ENCODE data around the gene MRPL16.
A peak's percentile ranks its signal among the peaks of the same experiment; 100 is the strongest.
"Not testable (repeated sequence)": the region's sequence is repeated elsewhere in the genome, so short reads cannot be mapped to it uniquely, and the experiment has no call there.

Gene MRPL16

DNA sequence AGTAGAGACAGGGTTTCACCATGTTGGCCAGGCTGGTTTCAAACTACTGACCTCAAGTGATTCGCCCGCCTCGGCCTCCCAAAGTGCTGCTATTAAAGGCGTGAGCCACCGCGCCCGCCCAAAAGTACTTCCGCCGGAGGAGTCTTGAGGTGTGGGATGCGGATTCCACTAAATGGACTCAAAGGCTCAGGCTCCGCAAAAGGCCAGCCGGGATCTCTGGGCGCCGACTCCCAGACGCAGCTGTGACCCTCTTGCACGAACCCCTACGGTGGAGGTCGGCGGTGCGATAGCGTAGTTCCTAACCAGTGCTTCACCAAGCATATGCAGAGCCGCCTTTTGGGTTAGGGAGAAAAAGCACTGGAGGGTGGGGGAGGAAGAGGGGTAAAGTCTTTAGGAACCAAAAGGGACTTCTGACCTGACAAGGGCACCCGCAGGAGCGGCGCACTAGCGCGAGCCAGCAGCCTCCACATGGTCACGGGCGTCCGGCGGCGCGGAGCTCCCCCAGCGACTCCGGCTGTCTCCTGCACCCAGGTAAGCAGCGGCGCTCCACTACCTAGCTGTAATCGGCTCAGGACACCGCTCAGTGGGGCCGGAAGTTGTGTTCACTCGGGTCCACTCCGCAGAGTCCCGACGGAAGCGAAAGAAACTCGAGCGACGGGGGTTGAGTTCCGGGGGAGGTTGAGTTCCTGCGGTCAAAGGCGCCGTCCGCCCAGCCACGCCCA is at the start of gene MRPL16:
MRPL16 (minus strand) TSS at position 590 of the 722 bp plus-strand sequence; CDS start at position 470, 120 bp downstream.
- Mint-ChIP-seq H3K9me3 (no peaks in the 10 kb centered on the region), H3K4me1 (peaks cover 21% of the 10 kb centered on the region), H3K27ac (ENCODE audit: low read depth) (peak within 1 kb of the TSS; percentile 87), H3K4me3 (peak within 1 kb of the TSS; percentile 89), H3K27me3 (no peaks in the 10 kb centered on the region), H3K36me3 (ENCODE audit: insufficient read depth) (peaks cover 20% of the 10 kb centered on the region)
- ATAC-seq (replicated peaks; ENCODE audit: extremely low read depth, poor library complexity, severe bottlenecking) (peak; percentile 99), DNase-seq (ENCODE audit: low spot score in 2 of 2) (peak; percentile 76 to 81)

DNA sequence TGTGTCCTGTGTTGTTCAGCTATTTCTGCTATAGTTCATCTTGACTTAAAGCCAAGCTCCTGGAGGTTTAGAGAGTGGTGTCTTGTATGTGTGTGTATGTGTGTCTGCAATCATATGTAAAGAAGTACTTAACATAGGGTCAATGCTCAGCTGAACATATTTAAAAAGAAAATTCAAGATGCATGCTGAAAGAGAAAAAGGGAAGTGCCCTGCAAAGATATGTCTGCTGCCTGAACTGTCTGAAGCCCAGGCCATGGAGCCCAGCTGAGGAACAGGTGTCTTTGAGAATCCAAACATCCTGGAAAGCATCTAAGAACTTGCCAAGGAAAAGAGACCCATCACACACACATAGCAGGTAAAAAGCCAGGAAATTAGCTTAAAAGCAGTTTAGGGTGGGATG is 49.1 kb upstream of the MRPL16 start:
- Mint-ChIP-seq H3K27ac (ENCODE audit: low read depth) (no peak overlapping the region), H3K36me3 (ENCODE audit: insufficient read depth) (no peaks in the 10 kb centered on the region), H3K27me3 (no peaks in the 10 kb centered on the region), H3K9me3 (no peaks in the 10 kb centered on the region), H3K4me3 (no peak overlapping the region), H3K4me1 (peaks cover 13% of the 10 kb centered on the region)
- DNase-seq (ENCODE audit: low spot score in 2 of 2) (no peak), ATAC-seq (replicated peaks; ENCODE audit: extremely low read depth, poor library complexity, severe bottlenecking) (no peak)

DNA sequence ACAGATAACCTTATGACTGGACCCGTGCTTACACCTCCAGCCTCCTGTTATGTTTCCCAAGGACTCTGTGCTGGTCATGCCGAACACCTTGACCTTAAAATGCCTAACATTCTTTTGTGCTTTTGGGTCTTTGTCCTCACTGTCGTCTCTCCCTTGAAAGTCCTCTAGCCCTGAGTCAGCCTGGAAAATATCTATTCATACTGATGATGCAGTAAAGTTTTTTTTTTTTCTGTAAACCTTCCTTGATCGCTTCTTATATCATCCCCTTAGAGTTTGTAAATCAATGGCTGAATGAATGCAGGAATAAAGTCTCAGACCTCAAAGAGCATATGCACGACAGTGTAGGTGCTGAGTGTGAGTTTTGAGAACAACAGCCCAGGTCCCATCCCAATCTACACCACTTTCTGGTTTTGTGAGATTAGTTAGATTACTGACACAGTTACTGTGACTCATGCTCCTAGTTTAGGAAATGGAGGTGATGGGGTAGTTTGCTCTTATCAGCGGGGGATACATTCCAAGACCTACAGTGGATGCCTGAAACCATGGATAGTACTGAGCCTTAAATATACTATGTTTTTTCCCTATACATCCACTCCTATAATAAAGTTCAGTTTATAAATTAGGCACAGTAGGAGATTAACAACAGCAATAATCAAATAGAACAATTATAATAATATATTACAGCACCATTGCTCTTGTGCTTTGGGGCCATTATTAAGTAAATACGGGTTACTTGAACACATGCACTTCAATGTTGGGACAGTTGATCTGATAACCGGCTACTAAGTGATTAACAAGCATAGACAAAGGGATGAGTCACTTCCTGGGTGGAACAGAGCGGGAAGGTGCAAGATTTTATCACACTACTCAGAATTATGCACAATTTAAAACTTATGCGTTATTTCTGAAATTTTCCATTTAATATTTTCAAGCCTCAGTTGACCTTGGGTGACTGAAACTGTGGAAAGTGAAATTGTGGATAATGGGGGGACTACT is 47.2 kb upstream of the MRPL16 start:
- ATAC-seq (replicated peaks; ENCODE audit: extremely low read depth, poor library complexity, severe bottlenecking) (peak; percentile 46), DNase-seq (ENCODE audit: low spot score in 2 of 2) (no peak)
- Mint-ChIP-seq H3K27ac (ENCODE audit: low read depth) (no peak overlapping the region), H3K36me3 (ENCODE audit: insufficient read depth) (no peaks in the 10 kb centered on the region), H3K27me3 (peaks cover 8% of the 10 kb centered on the region), H3K4me1 (peaks cover 13% of the 10 kb centered on the region), H3K9me3 (no peaks in the 10 kb centered on the region), H3K4me3 (no peak overlapping the region)

DNA sequence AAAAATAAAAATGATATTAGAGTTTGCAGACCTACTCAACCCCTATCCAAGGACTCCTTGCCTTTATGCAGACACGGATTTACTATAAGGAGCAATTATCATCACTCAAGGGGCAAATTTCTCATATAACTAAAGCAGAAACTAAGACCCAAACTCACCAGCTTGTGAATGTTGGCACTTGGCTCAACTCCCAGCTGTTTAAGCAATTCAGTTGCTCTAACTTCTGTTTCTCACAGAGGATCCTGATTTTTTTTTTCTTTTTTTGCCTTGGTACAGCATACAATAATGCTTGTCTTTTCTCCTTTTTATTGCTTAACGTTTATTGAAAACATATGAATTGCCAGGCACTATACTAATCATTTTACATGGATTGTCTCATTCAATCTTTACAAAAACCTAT is 44.3 kb upstream of the MRPL16 start:
- H3K36me3 Mint-ChIP-seq (ENCODE audit: insufficient read depth), result no peaks in the 10 kb centered on the region
- peaks cover 13% of the 10 kb centered on the region for H3K4me1 Mint-ChIP-seq
- peaks cover 12% of the 10 kb centered on the region for H3K27me3 Mint-ChIP-seq
- no peak for ATAC-seq (replicated peaks; ENCODE audit: extremely low read depth, poor library complexity, severe bottlenecking)
- no peaks in the 10 kb centered on the region for H3K9me3 Mint-ChIP-seq
- DNase-seq (ENCODE audit: low spot score in 2 of 2), result no peak
- H3K4me3 Mint-ChIP-seq, result no peak overlapping the region
- no peak overlapping the region for H3K27ac Mint-ChIP-seq (ENCODE audit: low read depth)

DNA sequence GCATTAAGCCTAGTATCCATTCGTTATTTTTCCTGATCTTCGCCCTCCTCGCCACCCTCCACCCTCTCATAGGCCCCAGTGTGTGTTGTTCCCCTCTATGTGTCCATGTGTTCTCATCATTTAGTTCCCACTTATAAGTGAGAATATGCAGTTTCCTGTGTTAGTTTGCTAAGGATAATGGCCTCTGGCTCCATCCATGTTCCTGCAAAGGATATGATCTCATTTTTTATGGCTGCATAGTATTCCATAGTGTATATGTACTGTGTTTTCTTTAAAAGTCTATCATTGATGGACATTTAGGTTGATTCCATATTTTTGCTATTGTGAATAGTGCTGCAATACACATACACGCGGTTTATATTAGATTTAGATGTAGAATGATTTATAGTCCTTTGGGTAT is 40.8 kb upstream of the MRPL16 start:
- H3K27ac Mint-ChIP-seq (ENCODE audit: low read depth); H3K4me1 Mint-ChIP-seq; ATAC-seq (replicated peaks; ENCODE audit: extremely low read depth, poor library complexity, severe bottlenecking); H3K4me3 Mint-ChIP-seq; H3K9me3 Mint-ChIP-seq; DNase-seq (ENCODE audit: low spot score in 2 of 2); H3K36me3 Mint-ChIP-seq (ENCODE audit: insufficient read depth): not testable (repeated sequence)
- H3K27me3 Mint-ChIP-seq, result peaks cover 22% of the 10 kb centered on the region

DNA sequence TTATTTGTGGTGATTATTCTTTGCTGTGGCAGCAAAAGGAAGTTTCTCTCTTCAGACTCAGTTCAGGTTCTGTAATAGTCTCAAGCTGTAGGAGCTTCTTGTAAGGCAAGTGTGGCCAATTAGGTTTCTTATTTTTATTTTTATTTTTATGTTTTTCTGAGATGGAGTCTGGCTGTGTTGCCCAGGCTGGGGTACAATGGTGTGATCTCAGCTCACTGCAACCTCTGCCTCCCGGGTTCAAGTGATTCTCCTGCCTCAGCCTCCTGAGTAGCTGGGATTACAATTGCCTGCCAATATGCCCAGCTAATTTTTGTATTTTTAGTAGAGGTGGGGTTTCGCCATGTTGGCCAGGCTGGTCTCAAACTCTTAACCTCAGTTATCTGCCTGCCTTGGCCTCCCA is 39.0 kb upstream of the MRPL16 start:
- H3K27ac Mint-ChIP-seq (ENCODE audit: low read depth); H3K36me3 Mint-ChIP-seq (ENCODE audit: insufficient read depth); ATAC-seq (replicated peaks; ENCODE audit: extremely low read depth, poor library complexity, severe bottlenecking); DNase-seq (ENCODE audit: low spot score in 2 of 2); H3K4me1 Mint-ChIP-seq; H3K4me3 Mint-ChIP-seq; H3K9me3 Mint-ChIP-seq: not testable (repeated sequence)
- peaks cover 22% of the 10 kb centered on the region for H3K27me3 Mint-ChIP-seq

DNA sequence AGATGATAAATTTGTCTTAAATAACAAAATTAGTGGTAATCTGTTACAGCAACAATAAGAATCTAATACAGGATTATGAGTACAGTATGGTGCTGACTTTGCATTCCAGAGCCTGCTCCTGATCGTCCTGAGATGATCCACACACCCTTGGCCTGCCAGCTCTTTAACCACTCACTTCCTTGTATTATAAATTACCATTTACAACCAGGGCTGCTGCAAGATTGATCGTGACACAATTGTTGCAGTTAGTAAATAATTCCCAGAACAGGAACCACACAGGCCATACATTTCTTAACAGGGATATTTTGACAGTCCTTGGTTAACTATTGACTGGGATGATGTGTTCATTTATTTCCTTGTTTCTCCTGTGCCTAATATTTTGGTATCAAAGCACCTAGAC is 38.6 kb upstream of the MRPL16 start:
- Mint-ChIP-seq H3K27ac (ENCODE audit: low read depth) (no peak overlapping the region), H3K4me3 (no peak overlapping the region), H3K9me3 (no peaks in the 10 kb centered on the region), H3K27me3 (peaks cover 23% of the 10 kb centered on the region), H3K4me1 (no peaks in the 10 kb centered on the region), H3K36me3 (ENCODE audit: insufficient read depth) (no peaks in the 10 kb centered on the region)
- no peak for DNase-seq (ENCODE audit: low spot score in 2 of 2)
- no peak for ATAC-seq (replicated peaks; ENCODE audit: extremely low read depth, poor library complexity, severe bottlenecking)

GRCh38 chr11:59848439-59848838 is 37.9 kb upstream of the MRPL16 start:
- not testable (repeated sequence) for H3K27ac Mint-ChIP-seq (ENCODE audit: low read depth); H3K36me3 Mint-ChIP-seq (ENCODE audit: insufficient read depth); H3K4me3 Mint-ChIP-seq; ATAC-seq (replicated peaks; ENCODE audit: extremely low read depth, poor library complexity, severe bottlenecking); H3K4me1 Mint-ChIP-seq; H3K9me3 Mint-ChIP-seq; DNase-seq (ENCODE audit: low spot score in 2 of 2)
- H3K27me3 Mint-ChIP-seq, result peaks cover 29% of the 10 kb centered on the region

- DNase-seq (ENCODE audit: low spot score in 2 of 2) (no peak), ATAC-seq (replicated peaks; ENCODE audit: extremely low read depth, poor library complexity, severe bottlenecking) (no peak)
- Mint-ChIP-seq H3K27ac (ENCODE audit: low read depth) (no peak overlapping the region), H3K27me3 (peaks cover 20% of the 10 kb centered on the region), H3K36me3 (ENCODE audit: insufficient read depth) (no peaks in the 10 kb centered on the region), H3K4me3 (no peak overlapping the region), H3K9me3 (no peaks in the 10 kb centered on the region), H3K4me1 (no peaks in the 10 kb centered on the region)
Measured at GRCh38 chr11:59847626-59848025, 37.0 kb upstream of the MRPL16 start.

- DNase-seq (ENCODE audit: low spot score in 2 of 2) (no peak), ATAC-seq (replicated peaks; ENCODE audit: extremely low read depth, poor library complexity, severe bottlenecking) (no peak)
- Mint-ChIP-seq H3K4me3 (no peak overlapping the region), H3K27ac (ENCODE audit: low read depth) (no peak overlapping the region), H3K27me3 (peaks cover 17% of the 10 kb centered on the region), H3K36me3 (ENCODE audit: insufficient read depth) (no peaks in the 10 kb centered on the region), H3K9me3 (no peaks in the 10 kb centered on the region), H3K4me1 (no peaks in the 10 kb centered on the region)
Measured at GRCh38 chr11:59846556-59846955, 36.0 kb upstream of the MRPL16 start.

DNA sequence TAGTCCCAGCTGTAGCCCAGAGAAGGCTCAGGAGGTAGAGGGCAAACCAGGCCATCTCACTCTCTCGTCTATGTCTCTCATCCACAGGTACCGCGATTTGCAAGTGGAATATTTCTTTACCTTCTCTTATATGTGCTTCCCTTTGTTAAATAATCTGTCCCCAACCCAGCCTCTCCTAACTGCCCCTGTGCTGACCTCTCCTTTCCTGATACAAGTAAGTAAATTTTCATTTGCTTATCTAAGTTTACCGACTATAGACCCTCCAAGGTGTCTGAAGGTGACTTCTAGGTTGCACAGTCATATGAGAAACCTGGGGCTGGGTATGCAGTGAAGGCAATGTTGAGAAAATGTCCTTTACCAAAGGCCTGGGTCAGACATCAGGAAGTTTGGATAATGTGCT is 34.8 kb upstream of the MRPL16 start, which contains the start of gene CBLIF:
CBLIF (minus strand) TSS at position 101 of the 400 bp plus-strand sequence; CDS start at position 55, 46 bp downstream.
- no peaks in the 10 kb centered on the region for H3K36me3 Mint-ChIP-seq (ENCODE audit: insufficient read depth)
- DNase-seq (ENCODE audit: low spot score in 2 of 2), result no peak
- no peak within 1 kb of the TSS for H3K27ac Mint-ChIP-seq (ENCODE audit: low read depth)
- no peak within 1 kb of the TSS for H3K4me3 Mint-ChIP-seq
- H3K4me1 Mint-ChIP-seq, result no peaks in the 10 kb centered on the region
- ATAC-seq (replicated peaks; ENCODE audit: extremely low read depth, poor library complexity, severe bottlenecking), result no peak
- peaks cover 17% of the 10 kb centered on the region for H3K27me3 Mint-ChIP-seq
- H3K9me3 Mint-ChIP-seq, result no peaks in the 10 kb centered on the region

DNA sequence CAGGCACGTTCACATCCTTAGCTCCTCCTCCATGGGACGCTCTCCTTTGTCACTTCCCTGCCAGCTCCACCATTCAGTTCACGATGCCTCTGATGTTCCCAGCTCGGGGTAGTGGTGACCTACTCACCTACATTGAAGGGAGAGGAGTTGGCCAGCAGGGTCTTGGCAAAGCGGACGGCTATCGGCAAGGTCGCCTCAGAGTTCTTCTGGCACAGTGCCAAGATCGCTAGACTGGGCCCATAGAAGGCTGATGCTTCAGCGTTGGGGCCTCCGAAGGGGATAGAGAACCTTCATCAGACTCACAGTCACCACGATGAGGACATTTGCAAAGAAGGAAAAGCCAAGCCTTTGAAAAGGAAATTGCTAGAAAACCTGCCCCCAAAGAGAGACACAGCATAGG is 31.7 kb upstream of the MRPL16 start:
- Mint-ChIP-seq H3K9me3 (no peaks in the 10 kb centered on the region), H3K4me1 (no peaks in the 10 kb centered on the region), H3K4me3 (no peak overlapping the region), H3K27ac (ENCODE audit: low read depth) (no peak overlapping the region), H3K36me3 (ENCODE audit: insufficient read depth) (peaks cover 1% of the 10 kb centered on the region), H3K27me3 (peaks cover 26% of the 10 kb centered on the region)
- ATAC-seq (replicated peaks; ENCODE audit: extremely low read depth, poor library complexity, severe bottlenecking), result no peak
- DNase-seq (ENCODE audit: low spot score in 2 of 2), result no peak

Data from central memory CD8-positive, alpha-beta T cell (primary cell).